Myocyte (in vitro differentiated cells): ENCODE results near the gene SIRPG. TPM values are rescaled to one million over a fixed set of nuclear protein-coding genes. Genes with fewer than 3 reads are reported as not detected.
A peak's percentile ranks its signal among the peaks of the same experiment; 100 is the strongest.
"Not testable (repeated sequence)": the region's sequence is repeated elsewhere in the genome, so short reads cannot be mapped to it uniquely, and the experiment has no call there.

Experiments
- DNase-seq: peaks from one replicate; pipeline ENCODE4 v3.0.0-alpha.2; 2012; ENCODE audit warnings: low read depth
- total RNA-seq: library from RNA; depleted of rRNA; stranded (reverse); fragments of >200 nt; gene quantifications from 2 replicates; pipeline ENCODE4 v1.2.3, GENCODE V29; 2014

Gene SIRPG
- total RNA-seq, 1 donor from 2014 or later: not detected

DNA sequence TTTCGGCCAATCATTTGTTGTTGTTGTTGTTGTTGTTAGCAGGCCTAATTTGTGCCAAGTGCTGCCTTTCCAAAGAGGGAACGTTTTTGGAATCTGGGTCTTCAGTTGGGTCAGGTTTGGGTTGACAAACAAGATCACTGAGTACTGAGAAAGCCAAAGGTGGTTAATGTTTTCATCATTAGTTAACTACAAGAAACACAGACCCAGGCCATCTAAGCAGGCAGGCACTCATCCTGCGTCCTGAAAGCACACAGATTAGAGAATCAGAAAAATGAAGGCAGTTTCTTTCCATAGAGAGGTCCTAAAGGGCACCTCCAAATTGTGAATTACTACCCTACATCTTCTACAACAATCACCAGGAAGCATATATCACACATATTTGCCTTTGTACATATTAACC, 15.1 kb upstream of the SIRPG start:
- no peak for DNase-seq

DNA sequence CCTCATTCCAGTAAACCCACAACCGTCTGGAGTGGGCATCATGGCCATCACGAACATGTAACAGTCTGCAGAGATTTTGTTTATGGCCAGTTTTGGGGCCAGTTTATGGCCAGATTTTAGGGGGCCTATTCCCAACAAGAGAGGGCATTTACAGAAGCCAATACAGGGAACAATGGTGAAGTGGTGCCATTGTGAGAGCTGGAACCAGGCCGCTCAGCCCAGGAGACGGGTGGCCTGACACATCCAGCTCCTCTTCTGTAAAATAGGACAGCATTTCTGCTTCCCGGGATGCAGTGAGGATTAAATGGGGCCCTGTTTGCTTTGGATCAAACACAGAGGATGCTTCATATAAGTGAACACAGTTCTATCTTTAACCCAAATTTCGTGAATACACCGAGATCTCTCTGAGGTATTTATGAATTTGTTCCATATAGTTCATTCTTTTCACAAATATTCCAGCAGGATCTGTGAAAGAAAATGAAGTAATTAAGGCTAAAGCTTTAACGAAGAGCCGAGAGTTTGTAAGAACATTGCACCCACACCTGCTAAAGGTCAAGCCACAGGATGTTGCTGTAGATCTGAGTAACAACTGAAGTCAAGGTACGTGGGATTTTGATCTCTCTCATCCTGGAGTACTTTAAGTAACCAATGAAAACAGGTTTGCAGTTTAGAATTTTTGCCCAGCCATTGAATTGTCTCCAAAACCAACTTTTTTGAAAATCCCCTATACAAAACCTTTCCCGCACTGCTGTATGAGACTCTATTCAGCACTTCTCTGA, 14.5 kb upstream of the SIRPG start:
- no peak for DNase-seq

DNA sequence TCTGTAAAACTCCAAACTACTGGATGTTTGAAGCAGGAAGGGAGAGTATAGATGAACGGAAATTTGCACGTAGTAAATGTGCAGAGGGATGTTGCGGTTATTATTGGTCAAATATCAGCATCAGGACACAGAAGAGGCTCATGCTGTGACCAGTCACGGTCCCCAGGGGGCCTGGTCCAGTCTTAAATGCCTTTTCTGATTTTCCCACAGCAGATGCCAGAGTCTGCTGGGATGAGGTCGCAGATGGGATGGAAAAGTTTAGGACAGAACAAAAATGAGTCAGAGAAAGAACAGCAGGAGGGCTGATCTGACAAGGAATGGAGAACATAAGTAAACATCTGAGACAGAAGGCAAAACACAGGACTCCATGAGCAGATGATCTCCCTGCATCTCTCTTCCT, 11.7 kb upstream of the SIRPG start:
- DNase-seq: peak; percentile 40

DNA sequence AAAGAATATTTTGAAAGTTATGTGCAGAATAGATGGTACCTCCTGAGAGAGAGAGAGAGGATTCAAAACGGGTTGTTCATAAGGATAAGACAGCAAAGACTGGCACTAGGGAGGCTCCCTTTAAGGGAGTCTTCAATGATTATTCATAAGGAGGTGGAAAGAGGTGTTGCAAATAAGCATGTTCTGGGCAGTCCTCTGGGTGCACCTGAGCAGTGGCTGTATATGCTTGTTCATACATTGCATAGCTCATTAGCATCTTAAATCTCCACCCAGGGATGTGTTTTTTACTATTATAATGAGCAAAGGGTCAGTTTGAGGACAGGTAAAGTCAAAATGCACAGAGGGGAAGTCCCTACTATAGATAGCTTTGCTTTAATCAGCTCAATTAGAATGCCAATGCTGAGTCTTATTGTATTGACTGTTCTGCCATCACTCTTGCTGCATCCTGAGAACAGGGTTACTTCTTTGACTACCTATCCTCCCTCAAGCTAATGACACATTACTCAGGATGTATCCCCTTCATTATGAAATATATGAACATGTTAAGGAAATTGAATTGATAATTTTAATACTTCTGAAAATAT, 10.0 kb upstream of the SIRPG start:
- no peak for DNase-seq

DNA sequence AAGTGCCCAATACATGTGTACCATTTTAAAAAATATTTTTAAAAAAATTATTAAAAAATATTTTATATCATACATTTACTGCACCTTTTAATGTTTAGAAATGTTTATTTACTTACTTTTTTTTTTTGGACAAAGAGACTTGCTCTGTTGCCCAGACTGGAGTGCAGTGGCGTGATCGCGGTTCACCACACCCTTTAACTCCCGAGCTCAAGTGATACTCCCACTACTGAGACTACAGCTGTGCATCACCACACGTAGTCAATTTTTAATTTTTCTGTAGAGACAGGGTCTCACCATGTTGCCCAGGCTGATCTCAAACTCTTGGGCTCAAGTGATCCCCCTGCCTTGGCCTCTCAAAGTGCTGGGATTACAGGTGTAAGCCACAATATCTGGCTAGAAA, 9.2 kb upstream of the SIRPG start:
- no peak for DNase-seq

DNA sequence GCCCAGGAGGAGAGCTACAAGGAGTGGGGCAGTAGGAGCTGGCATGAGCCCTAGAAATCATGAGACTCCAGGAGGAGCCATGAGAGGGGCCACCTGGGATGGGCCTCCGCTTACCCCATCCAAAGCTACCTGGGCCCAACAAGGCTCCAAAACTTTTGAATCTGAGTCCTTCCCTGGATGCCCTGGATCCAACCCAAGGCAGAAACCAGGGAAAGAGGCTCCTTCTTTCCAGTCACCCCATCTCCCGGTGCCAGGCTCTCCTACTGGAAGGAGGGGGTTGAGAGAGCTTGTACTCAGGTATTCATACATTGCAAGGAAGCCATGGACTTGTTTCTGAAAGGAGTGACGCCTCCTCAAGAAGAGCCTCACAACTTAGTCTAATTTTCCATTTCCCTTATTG, 7.8 kb upstream of the SIRPG start:
- DNase-seq: no peak

GRCh38 chr20:1664911-1665310, 7.3 kb upstream of the SIRPG start:
- no peak for DNase-seq

GRCh38 chr20:1663917-1664316, 6.3 kb upstream of the SIRPG start:
- no peak for DNase-seq

GRCh38 chr20:1661542-1662299, 4.1 kb upstream of the SIRPG start:
- no peak for DNase-seq

DNA sequence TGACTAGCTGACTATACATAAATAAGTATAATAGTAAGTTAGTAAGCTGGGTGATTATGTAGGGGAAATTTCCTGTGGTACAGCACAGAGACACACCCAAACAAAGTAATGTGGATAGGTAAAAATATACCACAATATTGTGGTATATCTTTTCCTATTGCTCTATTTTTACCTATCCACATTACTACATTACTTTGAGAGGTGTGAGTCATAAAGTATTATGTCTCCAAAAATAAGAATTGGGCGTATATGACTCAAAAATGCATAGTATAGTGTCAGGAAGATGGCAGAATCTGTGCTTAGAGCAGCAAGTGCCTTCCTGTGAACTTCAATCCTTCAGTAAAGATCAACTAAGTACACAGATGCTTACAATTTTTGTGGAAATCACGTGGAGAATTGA, 2.7 kb upstream of the SIRPG start:
- no peak for DNase-seq

DNA sequence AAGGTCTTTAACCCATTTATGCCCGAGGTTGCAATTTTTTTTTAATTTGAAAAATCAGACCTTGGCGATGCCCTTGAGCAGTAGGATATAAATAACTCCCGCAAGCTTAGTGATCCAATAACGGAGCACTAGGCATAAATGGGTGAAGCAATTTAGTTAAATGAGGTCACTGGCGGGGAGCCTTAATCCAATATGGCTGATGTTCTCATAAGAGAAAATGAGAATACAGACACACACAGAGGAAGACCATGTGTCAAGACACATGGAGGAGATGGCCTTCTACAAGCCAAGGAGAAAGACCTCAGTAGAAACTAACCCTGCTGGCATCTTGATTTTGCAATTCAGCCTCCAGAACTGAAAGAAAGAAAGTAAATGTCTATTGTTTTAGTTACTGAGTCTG, 735 bp downstream of the SIRPG start:
- no peak for DNase-seq

DNA sequence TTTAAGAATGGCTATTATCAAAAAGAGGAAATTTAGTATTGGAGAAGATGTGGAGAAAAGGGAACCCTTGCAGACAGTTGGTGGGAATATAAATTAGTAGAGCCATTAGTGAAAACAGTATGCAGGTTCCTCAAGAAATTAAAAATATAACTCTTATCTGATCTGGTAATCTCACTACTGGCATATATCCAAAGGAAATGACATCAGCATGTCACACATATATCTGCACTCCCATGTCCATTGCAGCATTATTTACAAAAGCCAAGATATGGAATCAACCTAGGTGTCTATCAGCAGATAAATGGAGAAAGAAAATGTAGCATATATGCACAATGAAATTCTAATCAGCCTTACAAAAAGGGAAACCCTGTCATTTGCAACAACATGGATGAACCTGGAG, 2.6 kb downstream of the SIRPG start:
- no peak for DNase-seq

GRCh38 chr20:1652960-1653359, 4.6 kb downstream of the SIRPG start:
- DNase-seq: peak; percentile 43

DNA sequence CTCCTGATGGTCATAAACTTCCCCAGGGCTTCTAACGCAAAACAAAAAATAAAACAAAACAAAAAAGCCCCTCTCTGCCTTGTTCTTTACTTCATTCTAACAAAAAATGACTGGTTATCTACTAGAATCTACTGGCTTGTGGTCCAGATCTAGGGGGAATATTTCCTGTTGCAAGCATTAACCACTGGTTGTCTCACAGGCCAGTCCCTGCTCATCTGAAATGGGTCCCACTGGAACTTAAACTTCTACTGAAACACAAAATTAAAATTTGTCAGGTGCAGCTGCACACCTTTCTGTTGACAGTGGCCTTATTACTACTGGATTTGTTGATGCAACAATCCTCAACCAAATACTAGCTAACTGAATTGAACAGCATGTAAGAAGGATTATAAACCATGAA, 5.5 kb downstream of the SIRPG start:
- no peak for DNase-seq

DNA sequence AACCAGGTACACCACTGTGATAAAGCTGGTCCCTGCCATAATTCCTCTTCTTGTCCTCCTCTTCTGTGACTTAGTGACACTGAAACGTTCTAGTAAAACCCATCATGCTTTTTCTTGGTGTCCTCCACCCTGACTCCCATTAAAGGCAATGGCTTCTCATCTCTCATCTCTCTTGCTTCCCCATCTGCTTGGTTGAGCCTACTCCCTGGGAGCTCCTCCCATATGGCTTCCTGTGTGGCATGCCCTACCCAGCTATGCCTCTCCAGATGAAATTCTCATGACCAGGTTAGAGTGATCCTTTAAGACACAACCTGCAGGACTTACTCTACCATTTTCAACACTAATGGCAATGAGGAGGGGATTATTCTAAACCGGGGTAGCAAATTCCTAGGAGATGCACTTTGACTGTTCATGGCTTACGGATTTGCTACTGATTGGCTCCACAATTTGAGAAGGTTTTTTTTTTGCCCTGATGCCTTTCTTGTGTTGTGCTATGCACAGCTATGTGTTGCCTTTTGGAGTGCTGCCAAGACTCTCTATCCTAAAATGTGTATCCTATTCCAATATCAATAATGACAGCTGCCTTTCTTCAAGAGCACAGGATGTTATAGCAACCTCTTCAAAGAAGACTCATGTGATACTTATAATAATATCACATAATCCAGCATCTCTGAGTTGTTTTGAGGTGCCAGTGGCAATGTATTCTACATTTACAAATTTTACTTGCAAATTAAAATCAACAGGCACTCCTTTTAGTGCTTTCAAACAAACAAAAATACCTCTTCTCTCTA, 6.1 kb downstream of the SIRPG start:
- DNase-seq: no peak

- DNase-seq: peak; percentile 11
Observed at GRCh38 chr20:1648101-1648500, 9.5 kb downstream of the SIRPG start.

DNA sequence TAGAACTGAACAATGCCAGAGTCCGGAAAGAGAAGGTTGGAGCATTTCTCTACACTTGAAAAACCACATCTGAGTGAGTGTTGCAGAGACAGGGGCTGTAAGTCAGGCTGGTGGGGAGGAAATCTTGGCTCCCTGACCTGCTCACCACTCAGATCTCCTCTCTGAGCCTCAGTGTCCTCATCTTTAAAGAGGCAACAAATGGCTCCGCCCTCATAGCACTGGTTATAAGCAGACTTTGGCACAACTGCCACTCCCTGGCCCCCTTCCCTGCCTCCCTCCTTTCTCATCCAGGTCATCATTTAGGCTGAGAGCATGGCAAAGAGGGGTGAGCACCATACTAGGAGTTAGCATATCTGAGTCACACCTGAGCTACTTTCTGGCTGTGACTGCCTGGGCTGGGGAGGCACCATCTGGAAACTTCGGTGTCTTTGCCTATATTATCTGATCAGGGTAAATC, 10.6 kb downstream of the SIRPG start:
- no peak for DNase-seq

GRCh38 chr20:1644101-1644962, 13.2 kb downstream of the SIRPG start:
- DNase-seq: peak; percentile 3

GRCh38 chr20:1638643-1639042, 18.9 kb downstream of the SIRPG start:
- not testable (repeated sequence) for DNase-seq

DNA sequence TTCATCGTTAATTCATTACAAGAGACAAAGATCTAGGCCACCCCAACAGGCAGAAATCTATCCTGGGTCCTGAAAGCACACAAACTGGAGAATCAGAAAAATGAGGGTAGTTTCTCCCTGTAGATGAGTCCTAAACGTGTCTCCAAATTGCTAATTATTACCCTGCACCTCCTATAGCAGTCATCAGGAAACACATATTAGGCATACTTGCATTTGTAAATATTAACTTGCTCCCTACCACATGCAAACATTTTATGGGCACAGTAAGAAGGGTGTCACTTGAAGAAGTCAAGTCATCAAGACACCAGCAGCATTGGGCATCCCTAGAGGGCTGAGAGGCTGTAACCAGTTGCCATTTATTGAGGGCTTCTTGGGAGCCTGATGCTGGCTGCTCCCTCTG, 19.8 kb downstream of the SIRPG start:
- DNase-seq: no peak

- no peak for DNase-seq
Observed at GRCh38 chr20:1637226-1637625, 20.4 kb downstream of the SIRPG start.
